Measurements from ENCODE around the gene POLN.

Gene POLN

GRCh38 chr4:2058264-2059045 is 183.5 kb downstream of the POLN start:
- DNase-seq (ENCODE audit: low read depth): no peak

DNA sequence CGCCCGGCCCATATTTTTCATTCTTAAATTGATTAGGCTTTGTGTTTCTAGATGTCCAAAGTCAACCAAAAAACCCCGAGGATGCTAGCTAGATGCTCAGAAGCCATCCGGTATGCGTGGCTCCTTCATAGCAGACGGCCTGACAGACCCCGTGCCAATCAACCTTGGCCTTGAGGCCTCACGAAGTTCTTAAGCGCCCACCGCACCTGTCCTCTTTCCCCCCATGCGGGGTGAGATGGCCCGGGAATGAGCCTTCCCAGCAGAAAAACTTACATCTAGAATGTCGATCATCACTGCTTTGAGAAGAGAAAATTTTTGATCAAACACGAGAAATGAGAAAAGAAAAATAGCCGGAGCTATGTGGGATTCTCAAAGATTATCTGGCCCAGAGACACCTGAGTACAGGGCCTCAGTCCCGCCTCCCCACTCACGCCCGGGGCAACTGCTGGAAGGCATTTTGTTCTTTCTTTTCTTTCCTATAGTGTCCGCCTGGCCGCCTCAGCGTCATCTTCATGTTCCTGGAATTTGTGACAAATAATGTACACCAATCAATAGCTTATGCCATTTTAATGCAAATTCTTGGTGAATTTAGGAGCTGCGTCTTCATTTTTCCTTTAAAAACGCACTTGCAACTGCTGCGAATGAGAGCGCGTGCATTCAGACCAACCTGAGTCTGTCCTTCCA is 184.4 kb downstream of the POLN start:
- DNase-seq (ENCODE audit: low read depth): no peak

DNA sequence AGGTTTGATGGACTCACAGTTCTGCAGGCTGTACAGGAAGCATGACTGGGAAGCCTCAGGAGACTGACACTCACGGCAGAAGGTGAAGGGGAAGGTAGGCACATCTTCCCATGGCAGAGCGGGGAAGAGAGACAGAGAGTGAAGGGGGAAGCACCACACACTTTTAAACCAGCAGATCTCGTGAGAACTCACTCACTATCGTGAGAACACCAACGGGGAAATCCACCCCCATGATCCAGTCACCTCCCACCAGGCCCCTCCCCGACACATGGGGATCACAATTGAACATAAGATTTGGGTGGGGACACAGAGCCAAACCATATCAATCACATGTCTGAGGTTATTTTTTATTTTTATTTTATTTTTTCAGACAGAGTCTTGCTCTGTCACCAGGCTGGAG is 187.7 kb downstream of the POLN start:
- DNase-seq (ENCODE audit: low read depth): no peak

DNA sequence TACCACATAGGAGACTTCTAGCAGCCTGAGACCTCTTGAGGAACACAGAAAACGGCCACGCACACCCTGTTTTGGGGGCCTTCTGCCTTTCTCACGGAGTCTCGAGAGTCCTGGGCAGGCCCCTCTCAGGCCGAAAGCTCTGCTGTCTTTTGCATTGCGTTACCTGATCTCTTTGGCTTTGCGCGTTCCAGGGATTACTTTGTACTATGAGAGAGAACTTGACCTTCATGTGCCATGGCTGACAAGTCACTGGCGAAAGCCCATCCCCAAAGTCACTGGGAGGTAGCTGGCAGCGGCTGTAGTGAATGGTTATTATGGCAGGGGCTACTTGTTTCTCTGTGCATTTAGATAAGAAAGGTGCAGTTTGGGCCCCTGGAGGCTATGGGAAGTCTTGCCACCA is 190.8 kb downstream of the POLN start:
- no peak for DNase-seq (ENCODE audit: low read depth)

- DNase-seq (ENCODE audit: low read depth): no peak
Observed at GRCh38 chr4:2049811-2050210, 192.1 kb downstream of the POLN start.

- no peak for DNase-seq (ENCODE audit: low read depth)
Observed at GRCh38 chr4:2049381-2049780, 192.5 kb downstream of the POLN start.

- DNase-seq (ENCODE audit: low read depth): no peak
Observed at GRCh38 chr4:2048831-2049230, 193.1 kb downstream of the POLN start.

GRCh38 chr4:2047781-2048581 is 193.9 kb downstream of the POLN start:
- DNase-seq (ENCODE audit: low read depth): no peak

DNA sequence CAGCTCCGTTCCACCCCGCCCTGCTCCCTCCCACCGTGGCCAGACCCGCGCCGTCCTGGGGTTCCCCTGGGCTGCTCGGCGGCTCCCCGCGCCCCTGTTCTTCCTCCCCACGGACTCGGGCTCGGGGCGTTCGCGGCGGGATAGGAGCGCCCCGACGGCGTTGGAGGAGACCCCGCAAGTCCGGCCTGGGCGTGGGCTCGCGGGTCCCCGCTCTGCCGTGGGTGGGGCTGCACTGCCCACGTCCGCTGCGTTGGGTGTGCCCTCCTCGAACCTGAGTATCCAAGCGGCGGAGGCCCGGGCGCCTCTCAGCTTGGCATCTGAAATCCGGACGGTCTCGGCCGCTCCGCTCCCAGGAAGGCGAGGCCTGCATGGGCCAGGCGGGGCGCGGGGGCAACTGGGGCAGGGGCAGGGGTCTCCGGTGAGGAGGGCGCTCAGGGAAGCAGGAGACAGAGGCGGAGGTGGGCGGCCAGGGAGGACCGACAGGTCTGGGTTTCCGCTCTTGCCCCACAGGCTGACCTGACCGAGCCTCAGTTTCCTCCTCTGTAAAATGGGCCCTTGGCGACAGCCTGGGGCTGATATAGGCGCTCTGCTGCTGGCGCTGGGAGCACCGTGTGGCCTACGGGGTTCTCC is 194.8 kb downstream of the POLN start:
- no peak for DNase-seq (ENCODE audit: low read depth)

DNA sequence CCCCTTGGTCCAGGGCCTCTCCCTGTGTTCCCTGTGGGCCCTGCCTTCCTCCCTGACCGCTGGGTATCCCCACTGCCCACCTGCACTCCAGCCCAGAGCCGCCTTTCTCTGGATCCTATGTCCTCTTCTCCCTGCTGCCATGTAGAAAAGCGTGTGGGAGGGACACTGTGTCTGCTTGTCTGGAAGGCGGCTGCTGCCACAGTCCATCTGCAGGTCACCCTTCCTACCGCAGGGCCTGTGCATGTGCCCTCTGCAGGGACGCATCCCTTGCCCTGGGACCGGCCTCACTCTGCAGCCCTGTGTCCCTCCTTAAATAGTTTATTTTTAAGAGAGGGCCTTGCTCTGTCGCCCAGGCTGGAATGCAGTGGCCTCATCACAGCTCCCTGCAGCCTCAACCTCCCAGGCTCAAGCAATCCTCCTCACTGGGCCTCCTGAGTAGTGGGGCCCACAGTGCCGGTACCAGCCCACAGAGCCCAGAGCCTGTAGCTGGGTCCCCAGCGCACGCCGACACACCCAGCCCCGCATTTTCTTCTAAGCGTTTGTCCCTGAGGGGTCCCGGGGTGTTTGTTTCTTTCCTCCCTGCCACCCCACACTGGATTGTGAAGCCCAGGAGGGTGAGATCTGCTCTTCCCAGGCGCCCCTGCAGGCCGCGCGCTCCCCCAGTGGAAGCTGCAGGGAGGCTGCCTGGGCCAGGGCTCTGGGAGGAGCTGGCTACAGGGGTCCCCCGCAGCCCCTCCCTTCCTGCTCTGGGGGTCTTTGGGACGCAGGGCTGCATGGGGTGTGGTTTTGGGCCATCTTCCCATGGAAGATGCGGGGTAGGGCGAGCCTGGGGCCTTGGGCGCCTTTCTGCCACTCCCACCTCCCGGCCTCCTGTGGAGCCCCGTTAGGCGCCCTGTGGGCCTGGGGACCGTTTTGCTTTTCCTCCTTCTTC is 195.6 kb downstream of the POLN start:
- DNase-seq (ENCODE audit: low read depth): no peak

GRCh38 chr4:2045518-2045951 is 196.4 kb downstream of the POLN start:
- DNase-seq (ENCODE audit: low read depth): no peak

DNA sequence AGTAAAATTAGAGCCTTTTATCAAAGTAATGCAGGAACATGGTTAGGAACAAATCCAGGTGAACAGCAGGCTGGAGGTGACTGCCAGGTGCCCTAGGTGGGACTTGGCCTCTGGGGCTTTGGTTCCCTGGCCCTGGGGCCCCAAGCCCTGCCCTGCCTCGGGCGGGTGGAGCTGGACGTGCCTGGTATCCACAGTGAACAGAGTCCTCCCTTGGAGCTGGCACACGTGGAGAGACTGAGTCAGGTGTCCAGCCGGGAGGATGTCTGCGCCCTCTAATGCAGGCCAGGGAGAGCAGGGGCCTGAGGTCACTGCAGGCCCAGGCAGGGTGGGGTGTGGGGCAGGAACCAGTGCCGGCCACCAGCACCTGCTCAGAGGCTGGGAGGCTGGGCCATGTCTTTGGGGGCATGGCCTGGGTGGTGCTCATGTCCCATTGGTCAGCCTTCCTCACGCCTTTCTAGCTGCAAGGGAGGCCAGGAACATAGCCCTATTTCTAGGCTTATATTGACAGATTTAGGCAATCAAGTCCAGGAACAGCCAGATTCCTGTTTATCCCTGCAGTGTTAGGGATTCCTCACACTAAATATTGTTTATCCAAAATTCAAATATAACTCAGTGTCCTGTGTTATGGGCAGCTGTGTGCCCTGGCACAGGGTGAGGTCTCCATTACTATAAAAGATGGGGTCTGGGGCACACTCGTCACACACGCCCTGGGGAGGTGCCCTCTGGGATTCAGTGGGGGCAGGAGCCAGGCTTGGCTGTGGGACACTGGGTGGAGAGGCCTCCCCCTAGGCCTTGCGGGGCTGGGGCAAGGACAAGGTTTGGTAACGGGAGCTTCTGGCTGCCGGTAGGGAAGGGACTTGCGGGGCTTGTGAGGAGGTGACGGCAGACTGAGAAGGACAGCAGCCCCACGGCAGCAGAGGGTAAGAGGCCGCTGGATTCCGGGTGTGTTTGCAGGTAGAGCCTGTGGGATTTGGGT is 197.1 kb downstream of the POLN start:
- DNase-seq (ENCODE audit: low read depth): no peak

GRCh38 chr4:2044119-2044485 is 197.8 kb downstream of the POLN start:
- DNase-seq (ENCODE audit: low read depth): no peak

- no peak for DNase-seq (ENCODE audit: low read depth)
Observed at GRCh38 chr4:2043396-2044118, 198.4 kb downstream of the POLN start.

GRCh38 chr4:2042947-2043395 is 198.9 kb downstream of the POLN start:
- DNase-seq (ENCODE audit: low read depth): no peak

DNA sequence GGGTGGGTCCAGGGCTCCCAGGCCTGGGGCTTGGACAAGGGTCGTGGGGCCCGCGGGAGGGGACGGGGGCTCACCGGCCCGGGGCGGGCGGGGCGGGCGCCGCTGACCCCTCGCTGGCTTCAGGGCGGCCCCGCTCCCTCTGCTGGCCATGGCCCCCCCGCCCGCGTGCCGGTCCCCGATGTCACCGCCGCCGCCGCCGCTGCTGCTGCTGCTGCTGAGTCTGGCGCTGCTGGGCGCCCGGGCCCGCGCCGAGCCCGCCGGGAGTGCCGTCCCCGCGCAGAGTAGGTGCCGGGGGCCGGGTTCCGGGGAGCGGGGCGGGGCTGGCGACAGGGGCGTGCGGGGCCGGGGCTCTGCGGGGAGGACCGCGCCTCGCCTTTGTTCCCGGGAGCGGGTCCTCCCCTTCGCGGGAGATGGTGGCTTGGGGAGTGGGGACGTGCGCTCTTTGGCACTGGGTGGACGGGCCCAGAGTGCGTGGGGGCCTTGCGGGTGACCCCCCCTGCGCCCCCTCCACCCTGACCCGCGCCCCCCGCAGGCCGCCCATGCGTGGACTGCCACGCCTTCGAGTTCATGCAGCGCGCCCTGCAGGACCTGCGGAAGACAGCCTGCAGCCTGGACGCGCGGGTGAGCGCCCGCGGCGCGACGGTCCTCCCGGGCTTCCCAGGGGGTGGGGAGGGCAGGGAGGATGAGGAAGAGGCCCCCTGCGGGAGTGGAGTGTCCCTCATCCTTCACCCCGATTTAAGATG is 199.5 kb downstream of the POLN start:
- no peak for DNase-seq (ENCODE audit: low read depth)

- peak; percentile 83 for DNase-seq (ENCODE audit: low read depth)
Observed at GRCh38 chr4:2041239-2042130, 200.4 kb downstream of the POLN start.

All from CMK (cell line).